ENCODE data around the gene GABRB1. TPM values are rescaled to one million over a fixed set of nuclear protein-coding genes. Genes with fewer than 3 reads are reported as not detected.

The GABRB1 gene
- total RNA-seq, 1 experiment from 2014 or later: not detected

- no peak overlapping the region for H2AFZ ChIP-seq (ENCODE audit: low read length)
- TF ChIP-seq CTCF (conservative IDR thresholded peaks at IDR 0.05; ENCODE audit: low read depth, low read length): no peak
- no peak for TF ChIP-seq EZH2phosphoT487 (IDR thresholded peaks at IDR 0.05; ENCODE audit: borderline replicate concordance, low read length)
- no peak for TF ChIP-seq EZH2 (IDR thresholded peaks at IDR 0.05; ENCODE audit: low read length, unreplicated experiment)
- no peak overlapping the region for H3K9ac ChIP-seq (ENCODE audit: low read length)
- intact Hi-C loops (cut with micrococcal nuclease): no loop called here
- no TSS peak for BruUV-seq (replicated peaks)
- ChIA-PET CTCF (no interaction called here), POLR2A (ENCODE audit: unreplicated experiment) (no interaction called here)
- H3K4me2 ChIP-seq (ENCODE audit: low read length): no peak overlapping the region
- no peaks in the 10 kb centered on the region for H3K9me3 ChIP-seq (ENCODE audit: low read length)
- no peaks in the 10 kb centered on the region for H3K79me2 ChIP-seq (ENCODE audit: low read length)
- ATAC-seq (no peak), DNase-seq (no peak)
- H4K20me1 ChIP-seq (ENCODE audit: low read length): no peaks in the 10 kb centered on the region
- H3K4me1 ChIP-seq (ENCODE audit: insufficient read depth, low read length): no peaks in the 10 kb centered on the region
- H3K4me3 ChIP-seq (ENCODE audit: low read length): no peak overlapping the region
- no peaks in the 10 kb centered on the region for H3K36me3 ChIP-seq (ENCODE audit: low read depth, low read length)
- no peak overlapping the region for H3K27ac ChIP-seq (ENCODE audit: low read length)
- no peaks in the 10 kb centered on the region for H3F3A ChIP-seq (ENCODE audit: low read length, unreplicated experiment)
- no peaks in the 10 kb centered on the region for H3K27me3 ChIP-seq (ENCODE audit: low read length)
- H3K9me2 ChIP-seq (replicated peaks; ENCODE audit: low read length): no peaks in the 10 kb centered on the region
These were observed 128.7 kb downstream of the GABRB1 start for GRCh38 chr4:47160095-47160494.

GRCh38 chr4:47167081-47168035, 136.0 kb downstream of the GABRB1 start:
- ATAC-seq (no peak), DNase-seq (no peak)
- Histone ChIP-seq H3K4me3 (ENCODE audit: low read length) (no peak overlapping the region), H3K79me2 (ENCODE audit: low read length) (no peaks in the 10 kb centered on the region), H3K4me1 (ENCODE audit: insufficient read depth, low read length) (no peaks in the 10 kb centered on the region), H3K9me2 (replicated peaks; ENCODE audit: low read length) (no peaks in the 10 kb centered on the region), H3K27me3 (ENCODE audit: low read length) (no peaks in the 10 kb centered on the region), H2AFZ (ENCODE audit: low read length) (no peak overlapping the region), H3K36me3 (ENCODE audit: low read depth, low read length) (no peaks in the 10 kb centered on the region), H3F3A (ENCODE audit: low read length, unreplicated experiment) (no peaks in the 10 kb centered on the region), H3K9ac (ENCODE audit: low read length) (no peak overlapping the region), H3K27ac (ENCODE audit: low read length) (no peak overlapping the region), H3K9me3 (ENCODE audit: low read length) (no peaks in the 10 kb centered on the region), H4K20me1 (ENCODE audit: low read length) (no peaks in the 10 kb centered on the region), H3K4me2 (ENCODE audit: low read length) (no peak overlapping the region)
- POLR2A ChIA-PET (ENCODE audit: unreplicated experiment): no interaction called here
- intact Hi-C loops (cut with micrococcal nuclease): no loop called here
- CTCF ChIA-PET: no interaction called here
- no TSS peak for BruUV-seq (replicated peaks)
- TF ChIP-seq EZH2phosphoT487 (IDR thresholded peaks at IDR 0.05; ENCODE audit: borderline replicate concordance, low read length) (no peak), EZH2 (IDR thresholded peaks at IDR 0.05; ENCODE audit: low read length, unreplicated experiment) (no peak), CTCF (conservative IDR thresholded peaks at IDR 0.05; ENCODE audit: low read depth, low read length) (no peak)

- DNase-seq (no peak), ATAC-seq (no peak)
- Histone ChIP-seq H3K27me3 (ENCODE audit: low read length) (no peaks in the 10 kb centered on the region), H3K9me3 (ENCODE audit: low read length) (no peaks in the 10 kb centered on the region), H3K4me1 (ENCODE audit: insufficient read depth, low read length) (no peaks in the 10 kb centered on the region), H3K36me3 (ENCODE audit: low read depth, low read length) (no peaks in the 10 kb centered on the region), H2AFZ (ENCODE audit: low read length) (no peak overlapping the region), H3F3A (ENCODE audit: low read length, unreplicated experiment) (no peaks in the 10 kb centered on the region), H3K4me3 (ENCODE audit: low read length) (no peak overlapping the region), H4K20me1 (ENCODE audit: low read length) (no peaks in the 10 kb centered on the region), H3K4me2 (ENCODE audit: low read length) (no peak overlapping the region), H3K79me2 (ENCODE audit: low read length) (no peaks in the 10 kb centered on the region), H3K9me2 (replicated peaks; ENCODE audit: low read length) (no peaks in the 10 kb centered on the region), H3K27ac (ENCODE audit: low read length) (no peak overlapping the region), H3K9ac (ENCODE audit: low read length) (no peak overlapping the region)
- TF ChIP-seq CTCF (conservative IDR thresholded peaks at IDR 0.05; ENCODE audit: low read depth, low read length) (no peak), EZH2 (IDR thresholded peaks at IDR 0.05; ENCODE audit: low read length, unreplicated experiment) (no peak), EZH2phosphoT487 (IDR thresholded peaks at IDR 0.05; ENCODE audit: borderline replicate concordance, low read length) (no peak)
- ChIA-PET CTCF (no interaction called here), POLR2A (ENCODE audit: unreplicated experiment) (no interaction called here)
- BruUV-seq (replicated peaks): no TSS peak
- intact Hi-C loops (cut with micrococcal nuclease): no loop called here
These were observed 152.7 kb downstream of the GABRB1 start for GRCh38 chr4:47184083-47184482.
